ENCODE data around the gene RANBP17.

DNA sequence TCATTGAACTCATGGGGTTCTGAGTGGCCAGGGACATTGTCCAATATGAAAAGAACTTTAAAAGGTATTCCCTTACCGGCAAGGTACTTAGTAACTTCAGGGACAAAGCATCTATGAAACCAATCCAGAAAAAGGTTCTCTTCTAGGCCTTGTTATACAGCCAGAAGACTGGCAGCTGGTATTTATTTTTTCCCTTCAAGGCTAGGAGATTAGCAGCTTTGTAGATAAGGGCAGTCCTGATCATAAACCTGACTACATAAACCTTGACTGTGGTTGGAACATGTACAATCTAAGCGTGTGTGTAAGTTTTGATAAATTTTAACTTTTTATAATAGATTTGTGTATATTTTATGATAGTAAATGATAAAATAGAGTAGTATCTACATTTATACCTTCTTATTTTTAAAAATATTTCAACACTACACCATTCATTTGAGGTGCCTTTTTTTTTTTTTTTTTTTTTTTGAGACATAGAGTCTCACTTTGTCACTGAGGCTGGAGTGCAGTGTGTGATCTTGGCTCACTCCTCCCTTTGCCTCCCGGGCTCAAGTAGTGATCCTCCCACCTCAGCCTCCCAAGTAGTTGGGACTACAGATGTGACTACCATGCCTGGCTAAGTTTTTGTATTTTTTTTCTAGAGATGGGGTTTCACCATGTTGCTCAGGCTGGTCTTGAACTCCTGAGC is 24.5 kb downstream of the RANBP17 start:
- no peak for TF ChIP-seq CTCF (IDR thresholded peaks at IDR 0.05)
- no peak for TF ChIP-seq POLR2AphosphoS5 (IDR thresholded peaks at IDR 0.05)
- TF ChIP-seq POLR2A (IDR thresholded peaks at IDR 0.05) = no peak
- no peak for TF ChIP-seq EP300 (IDR thresholded peaks at IDR 0.05)
